Right forelimb (tissue), 1 donor: ENCODE measurements around the gene RND2.
"Not testable (repeated sequence)": the region's sequence is repeated elsewhere in the genome, so short reads cannot be mapped to it uniquely, and the experiment has no call there.

Experiments
- DNase-seq: peaks from one replicate; pipeline ENCODE4 v3.0.0-alpha.2; 2018

Gene RND2

DNA sequence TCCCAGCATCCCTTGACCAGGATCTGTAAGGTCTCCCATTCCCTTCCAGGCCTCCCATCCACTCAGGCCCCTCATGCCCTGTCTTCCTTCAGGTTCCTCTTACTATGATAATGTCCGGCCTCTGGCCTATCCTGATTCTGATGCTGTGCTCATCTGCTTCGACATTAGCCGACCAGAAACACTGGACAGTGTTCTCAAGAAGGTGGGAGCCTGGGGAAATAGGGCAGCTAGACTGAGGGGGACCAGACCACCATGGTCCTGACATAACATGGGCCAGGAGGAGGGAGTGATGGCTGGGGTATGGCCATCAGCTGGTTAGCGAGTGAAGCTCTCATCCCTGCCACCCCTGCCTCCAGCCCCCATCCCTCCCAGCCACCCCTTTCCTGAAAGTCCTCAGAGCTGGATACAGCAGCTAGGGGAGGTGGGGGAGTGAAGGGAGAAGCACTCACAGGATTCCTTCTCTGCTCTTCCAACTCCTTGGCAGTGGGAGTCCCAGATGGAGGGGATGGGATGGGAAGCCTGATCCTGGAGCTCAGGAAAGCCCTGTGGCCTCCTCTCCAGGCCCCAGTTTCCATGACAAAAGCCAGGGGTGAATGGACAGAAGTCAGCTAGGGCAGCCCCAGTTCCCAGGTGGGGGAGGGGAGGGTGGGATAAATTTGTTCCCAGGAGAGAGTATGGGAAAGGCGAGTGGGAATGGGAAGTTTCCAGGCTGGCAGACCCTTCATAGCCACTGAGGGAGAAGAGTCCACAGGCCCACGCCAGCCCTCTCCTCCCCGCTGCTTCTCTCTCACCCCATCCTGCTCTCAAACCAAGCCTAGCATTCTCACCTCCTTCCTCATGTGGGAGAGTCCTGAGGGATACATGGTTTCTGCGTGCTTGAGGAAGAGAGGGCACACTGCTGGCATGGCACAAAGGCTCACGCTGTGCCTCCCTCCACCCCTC lies 2.3 kb downstream of the RND2 start:
- DNase-seq: no peak

DNA sequence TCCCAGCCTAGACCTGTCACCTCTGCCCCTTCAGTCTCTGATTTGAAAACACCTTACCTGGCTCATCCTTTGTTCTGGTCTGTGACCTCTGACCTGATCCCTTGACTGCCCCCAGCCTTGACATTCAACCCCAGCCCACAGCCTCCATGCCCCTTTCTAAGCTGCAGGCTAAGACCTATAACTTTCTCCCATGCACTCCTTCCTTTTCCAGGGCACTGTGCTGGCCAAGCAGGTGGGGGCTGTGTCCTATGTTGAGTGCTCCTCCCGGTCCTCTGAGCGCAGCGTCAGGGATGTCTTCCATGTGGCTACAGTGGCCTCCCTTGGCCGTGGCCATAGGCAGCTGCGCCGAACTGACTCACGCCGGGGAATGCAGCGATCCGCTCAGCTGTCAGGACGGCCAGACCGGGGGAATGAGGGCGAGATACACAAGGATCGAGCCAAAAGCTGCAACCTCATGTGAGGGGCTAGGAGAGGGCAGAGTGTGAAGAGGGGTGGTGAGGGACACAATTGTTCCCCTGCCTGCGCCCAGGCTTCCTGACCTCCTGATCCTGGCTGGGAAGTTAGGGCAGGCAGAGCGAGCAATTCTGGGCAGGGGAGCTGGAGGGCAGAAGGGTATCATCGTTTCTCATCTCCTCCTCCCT lies 3.3 kb downstream of the RND2 start:
- no peak for DNase-seq

DNA sequence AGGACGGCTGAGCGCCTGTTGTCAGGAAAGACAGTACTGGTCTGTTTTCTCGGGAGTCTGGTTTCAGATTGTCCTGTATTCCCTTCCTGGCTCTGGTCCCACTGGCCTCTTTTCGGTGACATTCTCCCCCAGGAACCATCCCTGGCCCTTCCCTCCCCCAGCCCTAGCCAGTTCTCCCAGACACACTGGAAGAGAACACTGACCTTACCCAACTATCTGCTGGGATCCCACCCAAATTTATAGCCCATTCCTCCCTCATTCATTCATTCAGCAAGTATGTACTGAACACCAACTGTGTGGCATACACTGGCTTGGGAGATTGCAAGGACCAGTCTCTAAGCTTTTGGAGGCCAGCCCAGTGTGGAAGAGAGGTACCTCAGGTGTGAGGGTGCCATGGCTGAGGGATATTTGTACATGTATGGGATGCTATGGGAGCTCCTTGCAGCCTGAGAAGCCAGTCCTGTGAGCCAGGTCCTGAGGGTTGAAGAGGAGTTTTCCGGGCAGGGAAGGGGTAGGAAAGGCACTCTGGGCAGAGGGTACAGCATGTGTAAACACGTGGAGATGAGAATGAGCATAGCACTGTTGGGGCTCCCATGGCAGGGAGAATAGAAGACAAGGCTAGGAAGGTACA lies 5.2 kb downstream of the RND2 start:
- no peak for DNase-seq

DNA sequence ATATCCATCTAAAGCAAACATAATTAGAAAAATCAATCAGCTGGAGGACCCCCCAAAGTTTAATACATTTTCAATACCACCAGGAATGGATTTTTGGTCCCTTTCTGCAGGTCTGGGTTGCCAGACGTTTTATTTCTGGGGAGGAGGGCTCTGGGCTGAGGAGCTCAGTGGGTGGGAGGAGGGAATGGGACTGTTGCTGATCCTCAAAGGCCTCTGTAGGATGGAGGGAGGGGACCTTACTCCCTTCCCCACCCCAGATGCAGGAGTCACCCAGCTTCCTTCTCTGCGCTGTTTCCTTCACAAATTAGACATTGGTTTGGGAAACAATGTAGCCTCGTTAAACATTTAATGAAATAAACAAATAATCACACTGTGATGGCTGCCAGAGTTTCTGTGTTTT lies 6.6 kb downstream of the RND2 start:
- no peak for DNase-seq

DNA sequence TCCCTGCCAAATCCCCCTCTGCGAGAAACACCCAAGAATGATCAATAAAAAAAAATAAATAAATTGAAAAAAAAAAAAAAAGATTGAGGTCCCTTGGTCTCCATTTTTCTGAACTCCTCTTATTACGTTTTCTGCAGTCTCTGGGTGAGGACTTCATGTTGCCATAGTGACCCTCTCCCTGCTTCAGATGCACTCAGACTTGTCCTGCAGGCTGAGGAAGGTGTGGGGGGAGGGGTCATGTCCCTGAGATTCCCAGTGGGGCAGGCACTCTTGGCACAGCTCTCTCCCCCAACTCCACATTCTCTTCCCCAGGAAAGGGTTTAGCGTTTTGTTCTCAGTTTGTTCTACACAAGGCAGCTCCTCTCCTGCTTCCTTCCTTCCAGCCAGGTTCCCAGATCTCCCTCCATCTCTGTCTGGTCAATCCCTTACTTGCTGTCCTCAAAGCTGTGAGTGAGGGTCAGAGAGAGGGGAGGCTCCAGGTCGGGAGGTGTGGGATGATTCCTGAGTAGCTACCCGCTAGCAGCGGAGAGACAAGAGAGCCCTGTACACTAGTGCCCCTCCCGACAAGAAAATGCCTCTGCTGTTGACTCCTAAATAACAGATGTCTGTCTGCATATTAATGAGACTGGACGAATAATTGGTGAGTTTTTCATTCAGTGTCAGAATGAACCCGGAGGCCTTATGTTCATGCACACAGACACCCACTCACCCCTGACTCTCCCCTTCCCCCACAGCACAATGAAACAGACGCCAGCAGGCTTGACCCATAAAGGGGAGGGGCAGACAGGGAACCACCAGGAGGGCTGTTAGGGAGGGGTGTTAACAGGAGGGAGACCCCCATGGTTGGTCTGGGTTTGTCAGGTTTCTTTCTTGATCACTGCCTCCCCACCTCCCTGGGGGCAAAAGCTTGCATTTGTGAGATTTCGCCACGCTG lies 9.2 kb downstream of the RND2 start:
- DNase-seq: no peak

DNA sequence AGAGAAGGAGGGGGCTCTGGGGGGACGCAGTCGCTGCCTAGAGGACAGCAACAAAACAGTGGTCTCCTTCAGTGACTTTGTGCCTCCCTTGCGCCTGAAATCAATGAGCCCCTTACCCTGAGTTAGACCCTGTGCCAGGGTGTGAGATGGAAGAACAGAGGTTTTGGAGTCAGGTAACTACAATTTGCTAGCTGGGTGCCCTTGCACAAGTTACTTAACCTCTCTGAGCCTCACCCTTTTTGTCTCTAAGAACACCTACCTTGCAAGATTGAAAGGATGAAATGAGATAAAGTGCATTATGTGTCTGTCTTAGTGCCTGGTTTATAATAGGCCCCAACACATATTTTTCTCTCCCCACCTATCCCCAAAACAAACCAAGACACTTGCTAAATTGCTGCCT lies 9.9 kb downstream of the RND2 start:
- DNase-seq: no peak

DNA sequence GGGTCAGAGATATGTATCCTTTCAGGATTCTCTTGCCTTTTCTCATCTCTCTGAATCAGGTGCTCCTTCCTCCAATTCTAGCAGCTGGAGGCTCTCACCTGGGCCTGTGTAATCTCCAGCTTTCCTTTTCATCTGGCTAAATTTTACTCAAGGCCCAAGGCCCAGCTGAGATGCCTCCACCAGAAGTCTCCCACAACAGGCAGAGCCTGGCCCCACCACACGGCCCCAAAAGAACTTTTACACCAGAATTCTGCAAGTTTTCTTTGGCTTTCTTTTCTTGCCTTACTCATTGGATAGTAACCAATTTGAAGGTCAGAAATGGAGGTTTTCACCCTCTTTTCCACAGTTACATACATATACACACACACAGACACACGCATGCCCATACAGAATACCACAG lies 14.6 kb downstream of the RND2 start:
- no peak for DNase-seq

DNA sequence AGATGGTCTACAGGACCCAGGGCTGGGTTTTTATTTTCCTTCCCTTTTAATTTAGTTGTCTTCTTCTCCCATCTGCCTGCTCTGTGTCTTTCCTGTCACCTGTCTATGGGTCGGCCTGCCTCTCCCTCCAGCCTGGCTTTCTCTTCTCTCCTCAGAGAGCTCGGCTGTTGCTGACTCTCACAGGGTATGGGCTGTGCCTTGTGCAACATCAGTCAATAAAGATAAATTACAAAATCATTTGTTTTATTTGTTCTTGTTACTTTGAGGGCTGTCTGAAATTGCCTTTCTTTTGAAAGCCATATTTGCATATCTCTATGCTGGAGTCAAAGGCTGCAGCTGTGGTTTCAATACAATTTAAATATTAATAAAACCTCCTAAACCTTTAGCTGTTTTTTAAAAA lies 15.6 kb downstream of the RND2 start:
- DNase-seq: no peak

DNA sequence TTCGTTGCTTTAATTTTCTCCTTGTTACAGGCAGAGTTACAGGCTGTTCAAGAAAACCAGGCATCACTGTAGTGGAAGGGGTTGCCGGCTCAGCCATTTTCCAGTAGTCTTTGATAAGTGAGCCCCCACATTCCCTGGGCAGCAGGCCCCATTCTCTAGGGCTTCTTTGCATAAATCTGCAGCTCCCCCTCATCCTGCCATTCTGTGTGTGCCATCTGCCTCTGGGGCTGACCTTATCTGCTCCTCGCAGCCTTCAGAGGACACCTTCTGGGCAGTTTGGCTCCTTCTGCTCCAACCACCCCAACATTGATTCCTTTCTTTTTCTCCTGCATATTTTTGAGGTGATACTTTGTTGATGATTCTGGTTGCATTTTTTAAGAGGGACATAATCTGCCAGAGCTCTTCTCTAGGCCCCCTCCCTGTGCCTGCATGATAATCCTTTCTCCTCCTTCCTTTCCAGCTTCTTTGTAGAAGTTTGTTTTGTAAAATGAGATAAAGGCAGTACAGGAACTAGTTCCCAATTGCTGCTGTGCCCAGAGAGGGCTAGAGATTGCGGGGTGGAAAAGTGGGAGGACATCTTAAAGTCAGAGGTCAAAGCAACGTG lies 17.1 kb downstream of the RND2 start:
- no peak for DNase-seq

DNA sequence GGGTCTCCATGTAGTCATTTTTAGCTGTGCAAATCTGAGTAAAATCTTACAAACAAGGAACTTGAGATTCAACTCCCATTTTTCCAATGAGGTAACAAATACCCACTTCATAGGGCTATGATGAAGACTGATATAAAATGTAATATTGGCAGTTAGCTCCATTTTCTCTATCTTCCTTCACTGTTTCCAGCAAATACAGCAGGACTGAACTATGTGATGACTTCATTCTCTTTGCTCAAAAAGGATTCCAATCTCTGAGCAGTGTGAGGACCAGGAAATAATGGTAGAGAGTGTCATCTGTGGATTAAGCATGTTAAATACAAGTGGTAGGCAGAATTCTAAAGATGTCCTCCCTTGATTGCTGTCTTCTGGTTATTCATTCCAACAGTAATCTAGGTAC lies 18.3 kb downstream of the RND2 start:
- no peak for DNase-seq

DNA sequence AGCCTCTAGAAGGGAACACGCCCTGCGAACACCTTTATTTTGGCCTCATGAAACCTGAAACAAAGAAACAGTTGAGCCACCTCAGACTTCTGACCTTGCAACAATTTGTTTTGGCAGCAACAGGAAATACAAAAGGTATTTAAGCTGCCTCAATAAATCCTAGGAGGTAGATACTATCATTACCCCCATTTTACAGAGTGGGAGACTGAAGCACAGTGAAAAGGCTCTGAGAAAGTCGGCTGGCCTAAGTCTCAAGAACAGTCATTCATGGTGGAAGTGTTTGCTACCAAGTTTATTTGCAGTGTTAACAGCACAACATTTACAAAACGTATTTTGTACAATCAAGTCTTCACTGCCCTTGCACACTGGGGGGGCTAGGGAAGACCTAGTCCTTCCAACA lies 19.0 kb downstream of the RND2 start:
- DNase-seq: no peak

DNA sequence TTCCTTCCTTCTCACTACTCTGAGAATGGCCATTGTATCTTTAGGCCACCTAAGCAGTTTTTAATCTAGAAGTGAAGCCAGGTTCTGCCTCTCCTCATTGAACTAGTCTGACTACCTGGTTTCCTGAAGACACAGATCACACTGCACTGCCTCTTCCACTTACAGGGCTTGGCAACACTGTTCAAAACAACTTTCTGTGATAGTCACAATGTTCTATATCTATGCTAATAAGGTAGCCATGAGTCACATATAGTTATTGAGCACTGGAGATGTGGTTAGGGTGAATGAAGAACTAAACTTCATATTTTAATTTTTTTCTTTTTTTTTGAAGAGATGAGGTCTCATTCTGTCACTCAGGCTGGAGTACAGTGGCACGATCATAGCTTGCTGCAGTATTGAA lies 26.9 kb downstream of the RND2 start:
- DNase-seq: no peak

DNA sequence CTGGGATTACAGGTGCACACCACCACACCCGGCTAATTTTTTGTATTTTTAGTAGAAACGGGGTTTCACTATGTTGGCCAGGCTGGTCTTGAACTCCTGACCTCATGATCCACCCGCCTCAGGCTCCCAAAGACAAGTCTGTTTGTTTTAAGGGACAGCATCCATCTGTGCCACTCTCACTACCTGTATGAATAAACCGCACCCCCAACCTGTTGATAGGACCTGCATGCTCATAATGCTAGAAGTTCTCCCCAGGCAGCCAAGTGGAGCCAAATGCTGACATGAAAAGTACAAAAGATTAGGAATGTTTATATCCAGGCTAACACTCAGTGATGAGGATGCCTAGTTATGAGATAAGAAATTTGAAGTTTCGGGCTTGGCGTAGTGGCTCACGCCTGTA lies 28.0 kb downstream of the RND2 start:
- not testable (repeated sequence) for DNase-seq

DNA sequence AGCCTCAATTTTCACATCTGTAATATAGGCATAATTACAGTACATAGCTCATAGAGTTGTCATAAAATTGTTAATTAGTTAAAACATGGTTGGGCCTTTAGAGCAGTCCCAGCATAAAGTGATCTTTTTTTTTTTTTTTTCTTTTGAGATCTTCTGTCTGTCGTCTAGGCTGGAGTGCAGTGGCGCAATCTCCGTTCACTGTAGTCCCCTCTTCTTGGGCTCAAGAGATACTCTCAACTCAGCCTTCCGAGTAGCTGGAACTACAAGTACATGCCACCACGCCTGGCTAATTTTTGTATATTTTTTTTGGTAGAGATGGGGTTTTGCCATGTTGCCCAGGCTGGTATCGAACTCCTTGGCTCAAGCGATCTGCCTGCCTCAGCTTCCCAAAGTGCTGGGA lies 31.0 kb downstream of the RND2 start:
- DNase-seq: no peak

DNA sequence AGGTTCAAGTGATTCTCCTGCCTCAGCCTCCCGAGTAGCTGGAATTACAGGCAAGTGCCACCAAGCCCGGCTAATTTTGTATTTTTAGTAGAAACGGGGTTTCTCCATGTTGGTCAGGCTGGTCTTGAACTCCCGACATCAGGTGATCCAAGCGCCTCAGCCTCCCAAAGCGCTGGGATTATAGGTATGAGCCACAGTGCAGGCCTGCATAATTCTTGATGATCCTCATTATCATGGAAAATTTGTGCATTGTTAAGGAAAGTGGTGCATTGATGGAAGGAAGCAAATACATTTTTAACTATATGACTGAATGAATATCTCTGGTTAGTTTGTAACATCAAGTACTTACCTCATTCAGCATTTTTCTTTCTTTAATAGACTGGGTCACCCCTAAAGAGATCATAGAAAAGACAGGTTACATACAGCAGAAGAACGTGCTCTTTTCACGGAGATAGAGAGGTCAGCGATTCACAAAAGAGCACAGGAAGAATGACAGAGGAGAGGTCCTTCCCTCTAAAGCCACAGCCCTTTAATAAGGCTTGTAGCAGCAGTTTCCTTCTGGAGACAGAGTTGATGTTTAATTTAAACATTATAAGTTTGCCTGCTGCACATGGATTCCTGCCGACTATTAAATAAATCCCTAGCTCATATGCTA lies 38.1 kb downstream of the RND2 start:
- DNase-seq: no peak

DNA sequence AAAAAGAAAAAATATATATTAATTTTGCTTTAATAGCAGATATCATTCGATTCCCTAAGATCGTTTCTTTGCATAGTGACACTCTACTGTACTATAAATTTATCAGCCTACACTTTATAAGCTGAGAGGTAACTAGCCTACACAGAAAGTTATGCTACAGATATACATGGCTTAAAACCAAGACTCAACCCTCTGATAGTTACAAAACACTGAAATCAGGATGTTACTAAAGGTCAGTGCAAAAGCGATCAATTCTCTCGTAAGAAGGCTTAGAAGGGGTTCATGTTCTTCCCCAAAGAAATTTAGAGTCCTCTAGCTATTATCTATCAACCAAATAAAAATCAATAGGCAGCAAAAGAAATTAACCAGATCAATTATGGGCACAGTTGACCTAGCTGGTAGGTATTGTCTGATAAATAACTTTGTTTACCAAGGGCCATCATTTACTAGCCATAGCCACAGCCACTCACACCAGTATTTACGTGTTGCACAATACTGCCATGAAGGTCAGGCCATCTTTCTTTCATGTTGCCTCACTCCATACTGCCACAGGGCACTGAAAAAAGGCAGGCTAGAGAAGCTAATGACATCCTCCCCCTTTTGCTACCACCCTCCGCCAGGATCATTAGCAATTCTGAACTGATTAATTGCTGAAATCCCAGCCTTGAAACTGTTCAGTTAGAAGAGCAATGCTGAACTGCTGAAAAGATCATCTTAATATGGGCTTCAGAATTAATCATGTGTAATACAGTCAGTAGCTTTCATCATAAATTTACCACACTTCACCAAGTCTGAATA lies 43.7 kb downstream of the RND2 start:
- DNase-seq: no peak

DNA sequence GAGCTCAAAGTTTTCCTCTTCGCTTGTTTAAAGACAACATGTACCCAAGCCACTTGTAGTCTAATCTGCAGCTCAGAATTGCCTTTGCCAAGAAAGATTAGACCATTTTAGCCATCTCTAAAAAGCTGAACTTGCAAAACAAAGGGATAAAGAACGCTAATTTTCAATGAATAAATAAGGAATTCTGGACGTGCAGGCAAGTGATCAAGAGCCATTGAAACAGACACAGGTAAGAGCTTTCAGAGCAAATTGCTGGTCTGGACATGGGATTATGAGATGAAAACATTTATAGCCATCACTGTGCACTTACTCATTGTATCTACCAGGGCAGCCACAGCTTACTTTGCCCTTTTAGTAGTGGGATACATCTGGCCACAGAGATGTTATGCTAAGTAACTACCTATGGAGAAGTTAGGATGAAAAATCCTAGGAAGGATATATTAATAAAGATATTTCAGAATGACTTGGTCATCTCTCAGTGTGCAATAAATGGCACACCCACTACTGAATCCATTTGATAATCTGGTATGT lies 44.4 kb downstream of the RND2 start:
- DNase-seq: no peak

DNA sequence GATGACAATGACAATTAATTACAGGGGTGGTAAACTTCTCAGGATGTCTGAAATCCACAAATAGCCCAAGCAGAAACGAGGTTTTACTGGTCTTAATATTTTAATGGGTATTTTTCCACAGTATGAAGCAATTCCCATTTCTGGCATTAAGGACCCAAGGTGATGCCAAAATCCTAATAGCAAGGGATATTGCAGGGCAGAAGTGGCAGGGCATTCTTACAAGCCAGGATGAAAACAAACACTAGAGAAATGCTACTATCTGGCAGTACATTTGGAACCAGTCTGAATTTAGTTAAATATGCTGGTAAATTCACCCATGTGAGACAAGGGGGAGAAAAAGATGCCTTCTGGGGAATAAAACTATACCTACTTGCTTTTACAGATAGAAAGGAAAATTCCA lies 45.2 kb downstream of the RND2 start:
- DNase-seq: no peak

DNA sequence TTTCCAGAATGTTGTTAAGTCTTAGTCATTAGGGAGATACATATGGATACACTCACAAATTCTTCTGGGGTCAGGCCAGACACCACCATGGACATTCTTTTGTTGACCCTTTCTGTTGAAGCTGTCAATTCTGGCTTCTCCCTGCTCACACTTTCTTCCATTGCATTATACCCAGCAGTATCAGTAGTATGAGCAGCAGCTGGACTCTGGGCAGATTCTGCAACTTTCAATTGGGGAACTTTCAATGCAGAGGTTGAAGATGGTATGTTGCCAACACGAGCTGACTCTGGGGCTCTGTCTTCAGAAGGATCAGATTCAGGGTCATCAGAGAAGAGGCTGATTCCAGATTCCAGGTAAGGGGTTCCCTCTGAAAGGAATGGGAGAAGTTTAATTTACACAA lies 45.8 kb downstream of the RND2 start:
- DNase-seq: no peak

DNA sequence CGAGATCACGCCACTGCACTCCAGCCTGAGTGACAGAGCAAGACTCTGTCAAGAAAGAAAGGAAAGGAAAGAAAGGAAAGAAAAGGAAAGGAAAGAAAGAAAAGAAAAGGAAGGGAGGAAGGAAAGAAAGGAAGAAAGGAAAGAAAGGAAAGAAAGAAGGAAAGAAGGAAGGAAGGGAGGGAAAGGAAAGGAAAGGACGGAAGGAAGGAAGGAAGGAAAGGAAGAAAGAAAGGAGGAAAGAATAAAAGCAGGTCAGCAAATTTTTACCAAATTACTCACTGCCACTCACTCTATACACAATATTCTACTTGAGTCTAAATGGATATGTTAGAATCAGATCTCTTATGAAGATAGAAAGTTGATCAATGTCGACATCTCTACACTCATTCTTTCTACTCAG lies 49.8 kb downstream of the RND2 start:
- no peak for DNase-seq
